GM12864 (cell line): Measurements from ENCODE around the gene PLK2.

Experiments
- DNase-seq: peaks from one replicate; pipeline ENCODE4 v3.0.0-alpha.2; 2011; ENCODE audit warnings: low read depth
- H3K4me3 ChIP-seq: 2 replicates; pipeline ENCODE4 v1.5.1; 2011; ENCODE audit warnings: mild to moderate bottlenecking, low read depth, low read length, control low read depth
- CTCF ChIP-seq: IDR thresholded peaks from 2 replicates; pipeline ENCODE4 v1.5.1; 2011; ENCODE audit warnings: low read depth, mild to moderate bottlenecking, moderate library complexity, low read length, control low read depth, inconsistent platforms; ENCODE audit errors: missing control alignments

PLK2 gene

GRCh38 chr5:58457050-58457449 is 2.8 kb downstream of the PLK2 start:
- DNase-seq: no peak
- H3K4me3 ChIP-seq: no peak overlapping the region
- TF ChIP-seq CTCF: no peak

DNA sequence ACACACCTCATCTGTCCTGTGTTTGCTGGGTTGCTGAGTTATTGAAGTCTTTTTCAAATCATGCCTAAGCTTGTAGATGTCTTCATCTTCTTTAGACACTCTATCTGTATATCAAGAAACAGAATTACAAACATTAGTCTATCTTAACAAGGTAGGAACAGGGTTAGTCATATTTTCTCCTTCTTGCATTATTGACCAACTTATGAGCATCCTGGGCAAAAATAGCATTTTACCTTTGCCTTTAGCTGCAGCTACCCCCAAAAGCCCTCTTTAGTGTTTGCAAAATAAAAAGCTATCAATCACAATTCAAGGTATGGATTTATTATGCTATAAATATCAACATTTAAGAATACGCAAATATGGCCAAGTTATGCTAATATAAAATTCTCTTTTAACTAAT is 3.4 kb downstream of the PLK2 start:
- no peak overlapping the region for H3K4me3 ChIP-seq
- no peak for DNase-seq
- TF ChIP-seq CTCF: no peak

- no peak for DNase-seq
- H3K4me3 ChIP-seq: no peak overlapping the region
- no peak for TF ChIP-seq CTCF
Measured at GRCh38 chr5:58456026-58456425, 3.9 kb downstream of the PLK2 start.

DNA sequence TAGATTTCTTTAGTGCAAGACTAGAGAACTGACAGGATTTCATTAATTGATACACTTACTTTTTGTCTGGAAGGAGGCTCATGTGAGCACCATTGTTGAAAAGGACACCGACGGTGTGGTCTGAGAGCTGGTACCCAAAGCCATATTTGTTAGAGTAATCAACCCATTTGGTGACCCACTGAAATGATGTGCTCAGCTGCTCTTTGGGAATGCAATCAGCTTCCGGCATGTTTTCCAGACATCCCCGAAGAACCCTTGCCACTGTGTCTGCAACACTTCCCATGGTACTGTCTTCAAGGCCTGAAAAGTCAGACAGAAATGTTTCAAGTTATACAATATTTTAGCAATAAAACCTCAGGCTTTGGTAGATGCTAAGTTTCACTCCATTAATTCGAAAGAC is 4.4 kb downstream of the PLK2 start:
- DNase-seq: no peak
- TF ChIP-seq CTCF: no peak
- no peak overlapping the region for H3K4me3 ChIP-seq

- no peak for DNase-seq
- no peak for TF ChIP-seq CTCF
- H3K4me3 ChIP-seq: no peak overlapping the region
Measured at GRCh38 chr5:58455066-58455465, 4.8 kb downstream of the PLK2 start.

DNA sequence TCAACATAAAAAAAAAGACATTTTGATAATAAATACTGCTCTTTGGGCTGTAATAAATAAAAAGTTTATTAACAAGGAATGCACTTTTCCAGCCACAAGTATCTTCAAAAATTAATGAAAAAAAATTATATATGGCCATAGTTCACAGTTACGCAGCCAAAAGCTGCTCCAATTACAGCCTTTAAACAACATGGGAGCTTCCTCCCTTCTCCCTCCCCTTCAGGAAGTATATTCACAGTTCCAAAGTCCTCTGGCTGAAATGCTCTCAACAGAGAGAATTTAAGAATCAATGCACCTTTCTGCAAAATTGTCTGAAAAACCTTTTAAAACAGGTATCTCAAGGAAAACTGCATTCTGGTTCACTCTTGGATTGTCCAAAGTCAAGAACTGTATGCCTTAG is 5.9 kb downstream of the PLK2 start:
- DNase-seq: no peak
- no peak for TF ChIP-seq CTCF
- no peak overlapping the region for H3K4me3 ChIP-seq

DNA sequence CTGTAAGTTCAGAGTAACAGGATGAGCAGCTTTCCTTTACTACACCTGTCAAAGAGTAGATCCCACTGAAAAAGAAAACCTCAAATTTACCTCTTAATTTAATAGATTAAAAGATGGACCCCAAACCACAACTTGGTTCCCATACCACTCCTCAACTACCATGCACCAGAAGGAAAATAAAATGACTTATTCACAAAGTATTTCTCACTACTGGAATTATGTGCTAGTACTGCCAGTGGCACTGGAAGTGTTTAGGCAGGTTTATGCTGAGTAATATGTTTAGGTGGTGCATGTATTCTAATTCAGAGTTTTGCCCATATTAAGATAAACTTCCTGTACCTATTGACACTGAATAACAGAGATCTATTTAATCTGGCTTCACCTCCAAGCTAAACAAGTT is 6.6 kb downstream of the PLK2 start:
- TF ChIP-seq CTCF: no peak
- no peak for DNase-seq
- H3K4me3 ChIP-seq: no peak overlapping the region
